NCI-H1092 treated with DMSO at 0.1 percent for 48 hours (cell line): ENCODE data around the gene RAF1.
A peak's percentile ranks its signal among the peaks of the same experiment; 100 is the strongest.

Source experiments
- DNase-seq: peaks from one replicate; lab custom pipeline; 2025; lab: John Stamatoyannopoulos, UW

RAF1 gene

GRCh38 chr3:12591456-12591855 is 72.5 kb downstream of the RAF1 start:
- DNase-seq, result no peak

GRCh38 chr3:12590096-12590495 is 73.8 kb downstream of the RAF1 start:
- DNase-seq, result no peak

GRCh38 chr3:12588039-12589009 is 75.6 kb downstream of the RAF1 start:
- DNase-seq, result peak; percentile 82

DNA sequence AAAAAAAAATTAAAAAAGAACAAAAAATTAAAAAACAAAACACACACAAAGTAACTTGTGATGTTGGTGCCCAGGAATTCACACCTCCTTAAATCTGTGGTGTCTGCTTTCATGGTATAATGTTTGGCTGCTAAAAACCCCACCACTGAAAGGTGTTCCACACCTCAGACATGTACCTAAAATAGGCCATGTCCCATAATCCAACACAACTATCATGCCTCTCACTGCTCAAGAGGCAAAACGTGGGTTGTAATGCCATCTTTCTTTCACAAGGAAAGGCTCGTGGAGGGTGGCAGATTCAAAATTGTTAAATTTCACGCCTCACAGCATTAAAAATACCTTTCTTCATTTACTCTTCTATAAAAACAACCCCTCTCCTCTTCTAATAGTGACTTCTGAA is 77.5 kb downstream of the RAF1 start:
- no peak for DNase-seq

- DNase-seq, result no peak
Measured at GRCh38 chr3:12585970-12586369, 77.9 kb downstream of the RAF1 start.

- DNase-seq, result no peak
Measured at GRCh38 chr3:12585181-12585580, 78.7 kb downstream of the RAF1 start.

DNA sequence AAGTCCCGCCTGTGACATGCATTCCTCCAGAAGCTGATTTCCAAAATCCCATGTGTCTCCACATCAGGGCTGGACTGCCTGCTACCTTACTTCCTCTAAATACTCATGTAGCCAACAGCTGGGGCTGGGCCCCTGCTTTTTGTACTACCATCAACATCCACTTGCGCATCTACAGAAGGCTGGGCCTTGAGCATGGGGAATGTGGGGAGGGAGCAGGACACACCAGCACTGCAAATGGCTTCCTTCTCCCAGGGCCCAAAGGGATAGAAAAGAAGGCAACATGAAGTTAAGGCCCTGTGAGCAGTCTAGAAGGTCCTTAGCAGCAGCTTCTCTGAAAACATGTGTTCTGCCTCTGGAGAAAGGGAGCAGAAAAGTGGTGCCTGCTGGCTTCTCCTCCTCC is 79.8 kb downstream of the RAF1 start:
- no peak for DNase-seq

DNA sequence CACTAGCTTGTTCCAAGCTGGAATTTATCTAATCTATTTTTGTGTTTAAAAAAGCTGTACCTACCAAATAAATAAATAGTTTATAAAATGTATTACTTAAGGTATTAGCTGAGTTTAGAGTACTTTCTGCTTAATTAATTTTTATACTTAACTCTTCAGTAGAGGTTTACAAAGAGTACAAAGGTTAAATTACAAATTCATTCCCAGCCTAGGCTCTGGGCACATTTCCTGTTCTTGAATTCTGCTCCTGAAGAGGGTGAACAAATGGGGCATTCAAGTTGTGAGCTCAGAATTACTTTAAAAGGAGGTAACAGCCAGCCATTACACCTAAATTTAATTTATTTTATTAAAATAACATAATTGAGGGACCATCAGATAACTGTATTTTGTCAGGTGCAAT is 80.6 kb downstream of the RAF1 start:
- DNase-seq, result no peak

GRCh38 chr3:12582730-12583129 is 81.2 kb downstream of the RAF1 start:
- DNase-seq, result no peak

- DNase-seq, result no peak
Measured at GRCh38 chr3:12579905-12580304, 84.0 kb downstream of the RAF1 start.

GRCh38 chr3:12579456-12579855 is 84.5 kb downstream of the RAF1 start:
- no peak for DNase-seq

DNA sequence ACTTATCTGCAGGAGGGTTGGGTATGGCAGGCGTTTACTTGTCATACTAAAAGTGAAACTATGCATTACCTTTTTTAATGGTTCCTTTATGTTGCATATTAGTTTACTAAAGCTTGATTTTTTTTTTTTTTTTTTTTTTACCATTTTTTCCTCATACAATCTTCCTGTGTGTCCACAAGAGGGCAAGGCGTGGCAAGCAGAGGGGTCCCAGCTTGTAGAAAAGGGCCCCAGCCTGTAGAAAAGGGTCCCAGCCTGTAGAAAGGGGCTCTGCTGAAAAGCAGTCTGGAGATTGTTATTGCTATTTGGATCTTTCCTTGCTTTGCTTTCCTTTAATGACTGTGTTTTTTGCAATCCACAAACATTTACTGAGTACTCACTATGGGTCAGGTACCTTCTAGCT is 85.2 kb downstream of the RAF1 start:
- no peak for DNase-seq

- DNase-seq, result no peak
Measured at GRCh38 chr3:12577379-12577778, 86.5 kb downstream of the RAF1 start.

GRCh38 chr3:12574661-12575060 is 89.3 kb downstream of the RAF1 start:
- DNase-seq, result no peak

GRCh38 chr3:12574131-12574530 is 89.8 kb downstream of the RAF1 start:
- DNase-seq, result no peak

DNA sequence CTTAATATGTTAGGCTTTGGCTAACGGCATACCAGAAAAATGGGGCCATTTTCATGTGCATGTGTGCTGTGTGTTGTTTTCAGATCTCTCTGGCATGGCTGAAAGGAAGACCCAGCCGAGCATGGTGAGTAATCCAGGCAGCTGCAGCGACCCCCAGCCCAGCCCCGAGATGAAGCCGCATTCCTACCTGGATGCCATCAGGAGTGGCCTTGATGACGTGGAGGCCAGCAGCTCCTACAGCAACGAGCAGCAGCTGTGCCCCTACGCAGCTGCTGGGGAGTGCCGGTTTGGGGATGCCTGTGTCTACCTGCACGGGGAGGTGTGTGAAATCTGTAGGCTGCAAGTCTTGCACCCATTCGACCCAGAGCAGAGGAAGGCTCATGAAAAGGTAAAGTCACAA is 91.9 kb downstream of the RAF1 start:
- no peak for DNase-seq

DNA sequence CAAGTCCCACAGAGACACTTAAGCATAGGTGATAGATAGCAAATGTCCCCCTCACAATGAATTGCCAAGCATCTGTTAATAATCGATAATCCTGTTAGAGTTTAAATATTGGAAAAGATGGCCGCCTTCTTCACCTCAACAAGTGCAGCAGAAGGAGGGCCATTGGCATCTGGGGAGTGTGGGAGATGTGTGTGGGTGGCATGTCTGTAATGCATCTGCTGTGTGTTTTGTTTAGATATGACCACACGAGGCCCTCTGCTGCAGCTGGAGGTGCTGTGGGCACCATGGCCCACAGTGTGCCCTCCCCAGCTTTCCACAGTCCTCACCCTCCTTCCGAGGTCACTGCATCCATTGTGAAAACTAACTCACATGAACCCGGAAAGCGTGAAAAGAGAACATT is 94.1 kb downstream of the RAF1 start:
- no peak for DNase-seq

DNA sequence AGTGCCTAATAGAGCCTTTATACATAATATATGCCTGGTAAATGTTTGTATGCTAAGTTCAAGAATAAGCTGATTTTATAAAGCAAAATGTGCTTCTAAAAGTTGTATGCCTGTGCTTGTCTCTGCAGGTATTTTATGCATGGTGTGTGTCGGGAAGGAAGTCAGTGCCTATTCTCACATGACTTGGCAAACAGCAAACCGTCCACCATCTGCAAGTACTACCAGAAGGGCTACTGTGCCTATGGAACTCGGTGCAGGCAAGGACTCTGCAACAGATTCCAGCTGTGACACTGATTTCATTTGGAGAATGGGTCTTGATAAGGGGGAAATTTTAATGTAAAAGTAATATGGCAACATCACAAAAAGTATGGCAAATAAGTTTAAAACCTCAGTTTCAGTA is 95.2 kb downstream of the RAF1 start:
- no peak for DNase-seq

DNA sequence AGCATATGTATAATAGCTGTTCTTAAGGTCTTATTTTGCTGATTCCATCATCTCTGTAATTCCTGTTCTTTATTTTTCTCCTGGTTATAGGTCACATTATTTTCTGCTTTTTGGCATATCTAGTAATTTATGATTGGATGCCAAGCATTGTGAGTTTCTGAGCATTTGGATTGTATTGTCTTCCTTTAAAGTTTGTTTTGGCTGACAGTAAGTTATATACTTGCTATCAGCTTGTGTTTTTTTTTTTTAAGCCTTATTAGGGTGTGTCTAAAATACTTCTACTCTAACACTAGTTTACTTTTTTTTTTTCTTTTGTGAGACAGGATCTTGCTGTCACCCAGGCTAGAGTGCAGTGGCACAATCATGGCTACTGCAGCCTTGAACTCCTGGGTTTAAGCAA is 96.9 kb downstream of the RAF1 start:
- no peak for DNase-seq

DNA sequence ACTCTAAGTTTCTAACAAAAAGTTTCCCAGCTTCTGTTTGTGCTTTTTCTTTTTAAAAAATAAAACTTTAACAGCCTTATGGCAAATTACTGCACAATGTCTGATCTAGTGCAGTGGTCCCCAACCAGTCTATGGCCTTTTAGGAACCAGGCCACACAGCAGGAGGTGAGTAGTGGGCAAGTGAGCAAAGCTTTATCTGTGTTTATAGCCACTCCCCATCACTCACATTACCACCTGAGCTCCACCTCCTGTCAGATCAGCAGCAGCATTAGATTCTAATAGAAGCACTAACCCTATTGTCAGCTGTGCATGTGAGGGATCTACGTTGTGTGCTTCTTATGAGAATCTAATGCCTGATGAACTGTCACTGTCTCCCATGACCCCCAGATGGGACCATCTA is 101.5 kb downstream of the RAF1 start:
- DNase-seq, result no peak

DNA sequence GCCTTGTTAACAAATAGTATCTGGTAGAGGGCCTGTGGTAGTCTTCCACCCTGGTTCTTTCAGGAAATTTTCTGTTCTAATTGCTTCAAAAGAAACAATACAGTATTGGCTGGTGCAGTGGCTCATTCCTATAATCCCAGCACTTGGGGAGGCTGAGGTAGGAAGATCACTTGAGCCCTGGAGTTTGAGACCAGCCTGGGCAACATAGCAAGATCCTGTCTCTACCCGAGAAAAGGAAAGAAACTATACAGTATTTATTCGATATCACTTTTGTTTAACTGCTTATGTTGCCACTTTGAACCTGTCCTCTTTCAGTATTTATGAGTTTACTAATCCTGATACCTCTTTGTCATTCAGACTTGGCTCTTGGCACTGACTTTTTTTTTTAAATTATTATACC is 102.5 kb downstream of the RAF1 start:
- no peak for DNase-seq

DNA sequence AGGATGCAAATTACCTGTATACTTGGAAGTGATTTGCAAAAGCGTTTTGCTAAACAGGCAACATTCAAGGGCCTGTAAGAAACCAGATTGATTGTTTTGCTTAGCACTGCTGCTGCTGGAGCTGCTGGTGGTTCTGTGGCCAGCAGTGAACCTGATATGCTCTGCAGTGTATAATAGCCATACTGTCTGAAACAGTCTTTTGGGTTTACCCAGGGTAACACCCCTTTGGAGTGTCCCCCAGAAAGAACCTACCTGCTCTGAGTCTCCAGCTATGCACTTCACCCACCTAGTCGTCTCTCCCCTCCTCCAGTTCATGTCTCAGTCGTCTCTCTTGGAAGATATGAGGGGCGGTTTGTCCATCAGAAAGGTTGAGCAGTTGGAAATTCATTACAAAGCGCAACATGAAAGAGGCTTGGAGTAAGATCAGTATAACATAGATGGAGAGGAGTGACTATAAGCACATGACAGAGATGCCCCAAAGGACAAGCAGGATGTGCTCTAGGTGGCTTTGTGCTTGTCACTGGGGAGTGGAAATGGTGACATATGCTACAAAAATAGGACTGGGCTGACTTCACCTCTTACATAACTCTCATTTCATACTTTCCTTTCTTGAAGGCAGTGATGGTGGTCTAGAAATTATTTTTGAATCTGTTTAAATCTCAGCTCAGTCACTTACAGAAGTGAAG is 103.3 kb downstream of the RAF1 start:
- DNase-seq, result no peak

- no peak for DNase-seq
Measured at GRCh38 chr3:12559520-12559919, 104.4 kb downstream of the RAF1 start.
